Neural progenitor cell (in vitro differentiated cells): Measurements from ENCODE around the gene PGBD4. TPM values are rescaled to one million over a fixed set of nuclear protein-coding genes. Genes with fewer than 3 reads are reported as not detected.

Experiments
- DNase-seq: peaks from one replicate; pipeline ENCODE4 v3.0.0-alpha.2; 2016; ENCODE audit warnings: low spot score
- H2AFZ ChIP-seq: fragments of 200-600 bp; sonication (generic); replicated peaks from 2 replicates; pipeline ENCODE4 v1.6.1; 2016; ENCODE audit warnings: antibody characterized with exemption
- H3F3A ChIP-seq: fragments of 200-600 bp; sonication (generic); 2 replicates; pipeline ENCODE4 v1.6.1; 2016; ENCODE audit warnings: antibody characterized with exemption, low read depth
- H3K27ac ChIP-seq: fragments of 200-600 bp; sonication (generic); 2 replicates; pipeline ENCODE4 v1.5.1; 2016; ENCODE audit warnings: mild to moderate bottlenecking
- H3K27me3 ChIP-seq: fragments of 200-600 bp; sonication (generic); 2 replicates; pipeline ENCODE4 v1.6.1; 2016; ENCODE audit warnings: mild to moderate bottlenecking, moderate library complexity
- H3K36me3 ChIP-seq: fragments of 200-600 bp; sonication (generic); 2 replicates; pipeline ENCODE4 v1.5.1; 2016
- H3K4me1 ChIP-seq: fragments of 200-600 bp; sonication (generic); 2 replicates; pipeline ENCODE4 v1.6.1; 2016; ENCODE audit warnings: mixed run types
- H3K4me2 ChIP-seq: fragments of 200-600 bp; sonication (generic); 2 replicates; pipeline ENCODE4 v1.6.1; 2016
- H3K4me3 ChIP-seq: fragments of 200-600 bp; sonication (generic); 2 replicates; pipeline ENCODE4 v1.5.1; 2016
- H3K79me2 ChIP-seq: fragments of 200-600 bp; sonication (generic); 2 replicates; pipeline ENCODE4 v1.6.1; 2016; ENCODE audit warnings: low read depth
- H3K9ac ChIP-seq: fragments of 200-600 bp; sonication (generic); 2 replicates; pipeline ENCODE4 v1.6.1; 2016
- H3K9me3 ChIP-seq: fragments of 200-600 bp; sonication (generic); 2 replicates; pipeline ENCODE4 v1.5.1; 2016; ENCODE audit warnings: low read depth
- H4K20me1 ChIP-seq: fragments of 200-600 bp; sonication (generic); 2 replicates; pipeline ENCODE4 v1.6.1; 2016; ENCODE audit warnings: low read depth
- H3K27ac Mint-ChIP-seq: 3 replicates; pipeline ENCODE4 v1.8.0; 2021; ENCODE audit warnings: mixed read lengths
- H3K27me3 Mint-ChIP-seq: 2 replicates; pipeline ENCODE4 v1.8.0; 2022; ENCODE audit warnings: low read depth, mild to moderate bottlenecking, inconsistent platforms, moderate library complexity, mixed read lengths; ENCODE audit not compliant: insufficient read depth
- H3K36me3 Mint-ChIP-seq: 3 replicates; pipeline ENCODE4 v1.8.0; 2021; ENCODE audit warnings: mixed read lengths
- H3K4me1 Mint-ChIP-seq: 3 replicates; pipeline ENCODE4 v1.8.0; 2021; ENCODE audit warnings: mixed read lengths
- H3K4me3 Mint-ChIP-seq: 3 replicates; pipeline ENCODE4 v1.8.0; 2021; ENCODE audit warnings: mild to moderate bottlenecking, moderate library complexity, mixed read lengths
- H3K9me3 Mint-ChIP-seq: 3 replicates; pipeline ENCODE4 v1.8.0; 2020; ENCODE audit warnings: mixed read lengths
- CTCF ChIP-seq: fragments of 200-600 bp; sonication (generic); IDR thresholded peaks from 2 replicates; pipeline ENCODE4 v1.5.1; 2017; ENCODE audit warnings: antibody characterized with exemption, mild to moderate bottlenecking
- EZH2 ChIP-seq: fragments of 200-600 bp; sonication (generic); IDR thresholded peaks from 2 replicates; pipeline ENCODE4 v1.6.1; 2017; ENCODE audit warnings: antibody characterized with exemption, mild to moderate bottlenecking, moderate library complexity
- EZH2phosphoT487 ChIP-seq: fragments of 200-600 bp; sonication (generic); IDR thresholded peaks from 2 replicates; pipeline ENCODE4 v1.6.1; 2017; ENCODE audit warnings: antibody characterized with exemption
- total RNA-seq: library from RNA; depleted of rRNA; stranded (reverse); fragments of >200 nt; gene quantifications from 2 replicates; pipeline ENCODE4 v1.2.3, GENCODE V29; 2015; ENCODE audit warnings: low replicate concordance

PGBD4 gene
- total RNA-seq, 1 donor from 2014 or later, result 1.7 TPM

- no peaks in the 10 kb centered on the region for H3K27me3 ChIP-seq
- no peaks in the 10 kb centered on the region for H3K9me3 Mint-ChIP-seq
- H3K27ac Mint-ChIP-seq, result no peak overlapping the region
- TF ChIP-seq EZH2 (no peak), EZH2phosphoT487 (no peak), CTCF (no peak)
- H2AFZ ChIP-seq, result no peak overlapping the region
- no peaks in the 10 kb centered on the region for H3K9me3 ChIP-seq
- H3K27ac ChIP-seq, result no peak overlapping the region
- H3K9ac ChIP-seq, result no peak overlapping the region
- H3K4me3 Mint-ChIP-seq, result no peak overlapping the region
- no peak for DNase-seq
- no peaks in the 10 kb centered on the region for H3K79me2 ChIP-seq
- H4K20me1 ChIP-seq, result no peaks in the 10 kb centered on the region
- H3K4me3 ChIP-seq, result no peak overlapping the region
- no peak overlapping the region for H3K4me2 ChIP-seq
- no peaks in the 10 kb centered on the region for H3F3A ChIP-seq
- H3K27me3 Mint-ChIP-seq, result no peaks in the 10 kb centered on the region
- no peaks in the 10 kb centered on the region for H3K4me1 ChIP-seq
- peaks cover 10% of the 10 kb centered on the region for H3K36me3 Mint-ChIP-seq
- H3K4me1 Mint-ChIP-seq, result no peaks in the 10 kb centered on the region
- peaks cover 7% of the 10 kb centered on the region for H3K36me3 ChIP-seq
These were observed 17.8 kb upstream of the PGBD4 start for GRCh38 chr15:34084086-34084485.

GRCh38 chr15:34085746-34086145 is 16.1 kb upstream of the PGBD4 start:
- no peaks in the 10 kb centered on the region for H3K9me3 Mint-ChIP-seq
- H3K4me3 ChIP-seq, result no peak overlapping the region
- no peak overlapping the region for H3K4me2 ChIP-seq
- H3K27ac Mint-ChIP-seq, result no peak overlapping the region
- H3K9me3 ChIP-seq, result no peaks in the 10 kb centered on the region
- no peaks in the 10 kb centered on the region for H3F3A ChIP-seq
- no peak overlapping the region for H2AFZ ChIP-seq
- H3K27me3 ChIP-seq, result no peaks in the 10 kb centered on the region
- H3K9ac ChIP-seq, result no peak overlapping the region
- no peak overlapping the region for H3K4me3 Mint-ChIP-seq
- H3K4me1 ChIP-seq, result no peaks in the 10 kb centered on the region
- no peaks in the 10 kb centered on the region for H3K79me2 ChIP-seq
- DNase-seq, result no peak
- H3K27ac ChIP-seq, result no peak overlapping the region
- no peak for TF ChIP-seq EZH2phosphoT487
- no peak for TF ChIP-seq EZH2
- TF ChIP-seq CTCF, result no peak
- no peaks in the 10 kb centered on the region for H4K20me1 ChIP-seq
- H3K36me3 ChIP-seq, result peaks cover 7% of the 10 kb centered on the region
- H3K27me3 Mint-ChIP-seq, result no peaks in the 10 kb centered on the region
- no peaks in the 10 kb centered on the region for H3K4me1 Mint-ChIP-seq
- H3K36me3 Mint-ChIP-seq, result peaks cover 14% of the 10 kb centered on the region

GRCh38 chr15:34099914-34100313 is 2.0 kb upstream of the PGBD4 start:
- H3K9me3 Mint-ChIP-seq, result no peaks in the 10 kb centered on the region
- Histone ChIP-seq H3K9ac (no peak overlapping the region), H3K27ac (no peak overlapping the region), H2AFZ (no peak overlapping the region), H3K79me2 (peaks cover 50% of the 10 kb centered on the region), H3K36me3 (peaks cover 8% of the 10 kb centered on the region), H3F3A (no peaks in the 10 kb centered on the region), H3K9me3 (no peaks in the 10 kb centered on the region), H3K4me3 (no peak overlapping the region), H4K20me1 (no peaks in the 10 kb centered on the region), H3K4me2 (peak overlapping the region; percentile 8), H3K4me1 (peaks cover 5% of the 10 kb centered on the region), H3K27me3 (no peaks in the 10 kb centered on the region)
- TF ChIP-seq EZH2, result no peak
- TF ChIP-seq CTCF, result no peak
- TF ChIP-seq EZH2phosphoT487, result no peak
- DNase-seq, result no peak
- H3K4me1 Mint-ChIP-seq, result peaks cover 17% of the 10 kb centered on the region
- H3K27ac Mint-ChIP-seq, result no peak overlapping the region
- H3K4me3 Mint-ChIP-seq, result peak overlapping the region; percentile 74
- H3K27me3 Mint-ChIP-seq, result peaks cover 2% of the 10 kb centered on the region
- H3K36me3 Mint-ChIP-seq, result peaks cover 4% of the 10 kb centered on the region
